Muscle layer of duodenum (tissue), 2 donors: Measurements from ENCODE around the gene EMD.

Experiments
- H3K27ac ChIP-seq: one replicate; pipeline ENCODE4 v1.7.0; 2013; ENCODE audit warnings: mild to moderate bottlenecking, low read length
- H3K27me3 ChIP-seq: one replicate; pipeline ENCODE4 v1.7.0; 2013; ENCODE audit warnings: low read depth, mild to moderate bottlenecking, control low read depth, low read length
- H3K36me3 ChIP-seq, 2 donors: one replicate each; pipeline ENCODE4 v1.7.0; 2013; ENCODE audit warnings: low read length in 2 of 2, control low read depth in 1 of 2, mild to moderate bottlenecking in 1 of 2; ENCODE audit not compliant: insufficient read depth in 2 of 2, control insufficient read depth in 1 of 2
- H3K4me1 ChIP-seq, 2 donors: one replicate each; pipeline ENCODE4 v1.7.0; 2013; ENCODE audit warnings: low read length in 2 of 2, mild to moderate bottlenecking in 2 of 2, control low read depth in 1 of 2, moderate library complexity in 1 of 2; ENCODE audit not compliant: insufficient read depth in 2 of 2, control insufficient read depth in 1 of 2
- H3K4me3 ChIP-seq, 2 donors: one replicate each; pipeline ENCODE4 v1.7.0; 2013; ENCODE audit warnings: low read length in 2 of 2, low read depth in 1 of 2, mild to moderate bottlenecking in 1 of 2
- H3K9me3 ChIP-seq, 2 donors: one replicate each; pipeline ENCODE4 v1.7.0; 2013; ENCODE audit warnings: low read length in 2 of 2, control low read depth in 1 of 2, mild to moderate bottlenecking in 1 of 2; ENCODE audit not compliant: control insufficient read depth in 1 of 2
- donor health status: healthy.

Gene EMD

DNA sequence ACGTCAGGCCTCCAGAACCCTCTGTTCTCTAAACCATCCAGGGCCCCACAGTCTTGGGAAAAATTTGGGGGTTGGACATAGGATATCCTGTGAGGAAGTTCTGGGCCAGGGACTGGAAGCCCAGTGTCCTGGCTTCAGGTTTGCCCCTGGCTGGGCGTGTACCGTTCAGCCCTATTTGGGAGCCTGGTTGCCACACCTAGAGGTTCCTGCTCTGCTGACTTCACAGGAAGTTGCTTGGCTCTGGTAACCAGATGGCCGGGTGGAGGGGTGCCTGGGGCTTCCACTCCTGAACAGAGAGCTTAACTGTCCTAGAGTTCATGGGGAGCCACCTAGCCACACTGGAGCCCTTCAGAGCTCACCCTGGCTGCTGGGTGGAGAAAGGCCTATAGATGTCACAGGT, 33.4 kb downstream of the EMD start:
- H3K27ac ChIP-seq: peak overlapping the region; percentile 63
- peaks cover 0 to 3% of the 10 kb centered on the region in 2 donors for H3K36me3 ChIP-seq
- H3K9me3 ChIP-seq: no peaks in the 10 kb centered on the region
- no peaks in the 10 kb centered on the region for H3K27me3 ChIP-seq
- H3K4me3 ChIP-seq: peak overlapping the region; percentile 53 to 75
- peaks cover 0 to 5% of the 10 kb centered on the region in 2 donors for H3K4me1 ChIP-seq

- H3K27me3 ChIP-seq: no peaks in the 10 kb centered on the region
- H3K4me3 ChIP-seq: no peak overlapping the region
- H3K36me3 ChIP-seq: peaks cover 0 to 3% of the 10 kb centered on the region in 2 donors
- H3K27ac ChIP-seq: no peak overlapping the region
- H3K9me3 ChIP-seq: no peaks in the 10 kb centered on the region
- peaks cover 0 to 5% of the 10 kb centered on the region in 2 donors for H3K4me1 ChIP-seq
Observed at GRCh38 chrX:154413142-154413541, 34.0 kb downstream of the EMD start.

GRCh38 chrX:154417157-154417556, 38.1 kb downstream of the EMD start:
- H3K9me3 ChIP-seq: no peaks in the 10 kb centered on the region
- H3K4me3 ChIP-seq: no peak overlapping the region
- no peak overlapping the region for H3K27ac ChIP-seq
- H3K27me3 ChIP-seq: no peaks in the 10 kb centered on the region
- H3K4me1 ChIP-seq: peaks cover 0 to 5% of the 10 kb centered on the region in 2 donors
- H3K36me3 ChIP-seq: peaks cover 0 to 11% of the 10 kb centered on the region in 2 donors

DNA sequence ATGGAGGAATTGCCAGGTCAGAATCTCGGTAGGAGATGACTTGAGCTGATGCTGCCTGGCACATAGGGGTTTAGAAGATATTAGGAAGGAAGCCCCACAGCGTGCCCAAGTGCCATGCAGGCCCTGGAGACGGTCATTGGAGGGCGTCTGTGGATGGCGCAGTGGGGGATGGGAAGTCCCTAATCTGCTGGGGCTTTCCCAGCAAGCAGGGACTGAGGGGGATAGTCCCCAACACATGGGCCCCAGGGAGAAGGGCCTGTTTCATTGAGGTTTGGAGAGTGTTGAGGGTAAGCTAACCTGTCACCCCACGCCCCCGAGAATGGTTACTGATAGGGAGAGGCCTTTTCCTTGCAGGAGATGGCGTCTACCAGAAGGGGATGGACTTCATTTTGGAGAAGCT, 40.1 kb downstream of the EMD start:
- Histone ChIP-seq H3K4me3 (no peak overlapping the region), H3K4me1 (no peaks in the 10 kb centered on the region), H3K27ac (no peak overlapping the region), H3K9me3 (no peaks in the 10 kb centered on the region), H3K36me3 (peaks cover 0 to 8% of the 10 kb centered on the region in 2 donors), H3K27me3 (no peaks in the 10 kb centered on the region)

DNA sequence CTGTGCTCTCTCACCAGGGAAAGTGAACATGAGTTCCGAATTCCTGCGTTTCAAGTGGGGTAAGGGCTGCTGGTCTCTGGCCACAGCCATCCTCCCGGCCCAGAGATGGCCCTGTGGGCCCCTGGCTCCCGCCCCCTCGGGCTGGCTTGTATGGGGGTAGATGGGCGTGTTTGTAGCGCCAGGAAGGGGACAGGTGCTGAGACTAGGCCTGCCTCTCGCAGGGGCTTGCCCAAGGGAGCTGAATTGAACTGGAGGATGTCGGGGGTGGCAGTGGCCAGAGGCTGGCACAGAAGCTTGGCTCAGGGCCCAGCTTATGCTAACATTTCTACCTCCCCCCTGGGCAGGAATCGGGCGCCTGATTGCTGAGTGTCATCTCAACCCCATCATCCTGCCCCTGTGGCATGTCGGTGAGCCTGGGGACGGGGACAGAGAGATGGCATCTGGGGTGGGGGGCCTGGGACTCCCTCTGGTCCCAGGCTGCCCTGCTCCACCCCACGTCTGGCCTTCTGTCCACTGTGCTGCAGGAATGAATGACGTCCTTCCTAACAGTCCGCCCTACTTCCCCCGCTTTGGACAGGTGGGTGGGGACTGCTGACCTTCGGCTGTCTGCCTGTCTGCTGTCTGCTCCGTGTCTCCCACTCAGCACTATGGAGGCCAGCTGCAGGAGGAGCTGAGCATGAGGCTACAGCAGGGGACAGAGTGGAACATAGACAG, 40.8 kb downstream of the EMD start:
- Histone ChIP-seq H3K4me1 (no peaks in the 10 kb centered on the region), H3K27ac (no peak overlapping the region), H3K4me3 (no peak overlapping the region), H3K9me3 (no peaks in the 10 kb centered on the region), H3K36me3 (peaks cover 0 to 8% of the 10 kb centered on the region in 2 donors), H3K27me3 (no peaks in the 10 kb centered on the region)

GRCh38 chrX:154420402-154420756, 41.3 kb downstream of the EMD start:
- Histone ChIP-seq H3K27ac (no peak overlapping the region), H3K36me3 (peaks cover 0 to 8% of the 10 kb centered on the region in 2 donors), H3K9me3 (no peaks in the 10 kb centered on the region), H3K4me1 (no peaks in the 10 kb centered on the region), H3K27me3 (no peaks in the 10 kb centered on the region), H3K4me3 (no peak overlapping the region)

DNA sequence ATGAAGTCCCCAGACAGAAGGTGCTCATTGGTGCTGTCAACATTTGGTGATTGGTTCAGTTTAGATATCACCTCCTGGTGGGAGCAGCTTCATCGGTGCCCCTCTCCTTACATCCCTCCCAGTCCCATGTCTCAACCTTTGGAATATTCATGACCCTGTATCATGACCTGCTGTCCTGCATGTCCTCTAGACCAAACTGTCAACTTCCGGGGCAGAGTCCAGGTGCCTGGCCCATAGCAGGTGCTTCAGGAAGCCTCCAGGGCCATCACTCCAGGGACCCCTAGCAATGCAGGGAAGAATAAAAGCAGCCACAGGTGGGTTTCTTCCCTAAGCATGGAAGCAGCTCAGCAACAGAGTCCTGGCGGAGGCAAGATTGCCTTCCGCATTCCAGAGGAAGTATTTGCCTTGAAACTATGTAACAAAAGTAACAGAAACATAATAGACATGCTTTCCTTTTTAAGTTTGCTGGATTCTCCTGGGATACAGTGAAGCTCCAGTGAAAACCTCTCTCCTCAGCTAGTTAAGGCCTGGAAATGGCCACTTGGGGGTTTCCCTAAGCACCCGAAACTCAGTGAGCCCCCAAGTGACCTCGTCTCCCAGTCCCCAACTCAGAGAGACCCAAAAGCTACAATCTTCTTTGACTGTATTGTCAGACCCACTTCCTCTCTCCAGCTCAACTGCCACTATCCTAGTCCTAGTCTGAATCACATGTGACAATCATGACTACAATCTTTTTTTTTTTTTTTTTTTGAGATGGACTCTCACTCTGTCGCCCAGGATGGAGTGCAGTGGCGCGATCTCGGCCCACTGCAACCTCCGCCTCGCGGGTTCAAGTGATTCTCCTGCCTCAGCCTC, 48.0 kb downstream of the EMD start:
- H3K4me3 ChIP-seq: peak overlapping the region in 1 of 2 donors; percentile 79
- peaks cover 0 to 24% of the 10 kb centered on the region in 2 donors for H3K4me1 ChIP-seq
- no peaks in the 10 kb centered on the region for H3K27me3 ChIP-seq
- H3K27ac ChIP-seq: no peak overlapping the region
- H3K36me3 ChIP-seq: peaks cover 0 to 6% of the 10 kb centered on the region in 2 donors
- H3K9me3 ChIP-seq: no peaks in the 10 kb centered on the region

- peaks cover 0 to 24% of the 10 kb centered on the region in 2 donors for H3K4me1 ChIP-seq
- H3K4me3 ChIP-seq: peak within 1 kb of the TSS; percentile 67 to 79
- H3K27ac ChIP-seq: no peak within 1 kb of the TSS
- peaks cover 4 to 15% of the 10 kb centered on the region in 2 donors for H3K36me3 ChIP-seq
- H3K9me3 ChIP-seq: no peaks in the 10 kb centered on the region
- H3K27me3 ChIP-seq: no peaks in the 10 kb centered on the region
Observed at GRCh38 chrX:154428176-154429171, 49.4 kb downstream of the EMD start, which contains the start of gene ATP6AP1. Gene ATP6AP1 (plus strand): TSS chrX:154428677. CDS start chrX:154428693, 16 bp downstream.

DNA sequence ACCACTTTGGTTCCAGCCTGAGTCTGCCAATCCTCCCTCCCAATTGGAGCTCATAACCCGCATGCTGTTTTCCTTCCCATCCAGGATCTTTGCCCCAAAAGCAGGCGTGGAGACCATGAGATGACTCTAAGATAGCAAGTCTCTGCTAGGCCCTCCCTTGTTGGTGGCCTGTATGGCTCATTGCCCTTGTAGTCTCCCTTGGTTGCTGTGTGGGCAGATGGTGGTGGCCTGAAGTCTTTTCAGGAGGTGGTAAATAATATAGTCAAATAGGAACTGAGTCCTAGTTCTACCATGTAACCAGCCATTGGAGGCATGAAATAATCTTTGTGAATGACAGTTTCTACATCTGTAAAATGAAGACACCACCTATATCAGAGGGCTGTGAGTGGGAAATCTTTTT, 50.6 kb downstream of the EMD start:
- H3K27ac ChIP-seq: no peak overlapping the region
- H3K36me3 ChIP-seq: peaks cover 8 to 23% of the 10 kb centered on the region in 2 donors
- peaks cover 0 to 24% of the 10 kb centered on the region in 2 donors for H3K4me1 ChIP-seq
- no peaks in the 10 kb centered on the region for H3K9me3 ChIP-seq
- peak overlapping the region; percentile 67 to 79 for H3K4me3 ChIP-seq
- H3K27me3 ChIP-seq: no peaks in the 10 kb centered on the region

GRCh38 chrX:154430479-154430878, 51.4 kb downstream of the EMD start:
- peak overlapping the region; percentile 16 for H3K27ac ChIP-seq
- no peak overlapping the region for H3K4me3 ChIP-seq
- no peaks in the 10 kb centered on the region for H3K9me3 ChIP-seq
- no peaks in the 10 kb centered on the region for H3K27me3 ChIP-seq
- peaks cover 0 to 24% of the 10 kb centered on the region in 2 donors for H3K4me1 ChIP-seq
- peaks cover 8 to 23% of the 10 kb centered on the region in 2 donors for H3K36me3 ChIP-seq
